Neural progenitor cell (in vitro differentiated cells): ENCODE results near the gene DHODH. TPM values are rescaled to one million over a fixed set of nuclear protein-coding genes. Genes with fewer than 3 reads are reported as not detected.
A peak's percentile ranks its signal among the peaks of the same experiment; 100 is the strongest.

Experiments used
- DNase-seq: peaks from one replicate; pipeline ENCODE4 v3.0.0-alpha.2; 2016; ENCODE audit warnings: low spot score
- H2AFZ ChIP-seq: fragments of 200-600 bp; sonication (generic); replicated peaks from 2 replicates; pipeline ENCODE4 v1.6.1; 2016; ENCODE audit warnings: antibody characterized with exemption
- H3F3A ChIP-seq: fragments of 200-600 bp; sonication (generic); 2 replicates; pipeline ENCODE4 v1.6.1; 2016; ENCODE audit warnings: antibody characterized with exemption, low read depth
- H3K27ac ChIP-seq: fragments of 200-600 bp; sonication (generic); 2 replicates; pipeline ENCODE4 v1.5.1; 2016; ENCODE audit warnings: mild to moderate bottlenecking
- H3K27me3 ChIP-seq: fragments of 200-600 bp; sonication (generic); 2 replicates; pipeline ENCODE4 v1.6.1; 2016; ENCODE audit warnings: mild to moderate bottlenecking, moderate library complexity
- H3K36me3 ChIP-seq: fragments of 200-600 bp; sonication (generic); 2 replicates; pipeline ENCODE4 v1.5.1; 2016
- H3K4me1 ChIP-seq: fragments of 200-600 bp; sonication (generic); 2 replicates; pipeline ENCODE4 v1.6.1; 2016; ENCODE audit warnings: mixed run types
- H3K4me2 ChIP-seq: fragments of 200-600 bp; sonication (generic); 2 replicates; pipeline ENCODE4 v1.6.1; 2016
- H3K4me3 ChIP-seq: fragments of 200-600 bp; sonication (generic); 2 replicates; pipeline ENCODE4 v1.5.1; 2016
- H3K79me2 ChIP-seq: fragments of 200-600 bp; sonication (generic); 2 replicates; pipeline ENCODE4 v1.6.1; 2016; ENCODE audit warnings: low read depth
- H3K9ac ChIP-seq: fragments of 200-600 bp; sonication (generic); 2 replicates; pipeline ENCODE4 v1.6.1; 2016
- H3K9me3 ChIP-seq: fragments of 200-600 bp; sonication (generic); 2 replicates; pipeline ENCODE4 v1.5.1; 2016; ENCODE audit warnings: low read depth
- H4K20me1 ChIP-seq: fragments of 200-600 bp; sonication (generic); 2 replicates; pipeline ENCODE4 v1.6.1; 2016; ENCODE audit warnings: low read depth
- H3K27ac Mint-ChIP-seq: 3 replicates; pipeline ENCODE4 v1.8.0; 2021; ENCODE audit warnings: mixed read lengths
- H3K27me3 Mint-ChIP-seq: 2 replicates; pipeline ENCODE4 v1.8.0; 2022; ENCODE audit warnings: low read depth, mild to moderate bottlenecking, inconsistent platforms, moderate library complexity, mixed read lengths; ENCODE audit not compliant: insufficient read depth
- H3K36me3 Mint-ChIP-seq: 3 replicates; pipeline ENCODE4 v1.8.0; 2021; ENCODE audit warnings: mixed read lengths
- H3K4me1 Mint-ChIP-seq: 3 replicates; pipeline ENCODE4 v1.8.0; 2021; ENCODE audit warnings: mixed read lengths
- H3K4me3 Mint-ChIP-seq: 3 replicates; pipeline ENCODE4 v1.8.0; 2021; ENCODE audit warnings: mild to moderate bottlenecking, moderate library complexity, mixed read lengths
- H3K9me3 Mint-ChIP-seq: 3 replicates; pipeline ENCODE4 v1.8.0; 2020; ENCODE audit warnings: mixed read lengths
- CTCF ChIP-seq: fragments of 200-600 bp; sonication (generic); IDR thresholded peaks from 2 replicates; pipeline ENCODE4 v1.5.1; 2017; ENCODE audit warnings: antibody characterized with exemption, mild to moderate bottlenecking
- EZH2 ChIP-seq: fragments of 200-600 bp; sonication (generic); IDR thresholded peaks from 2 replicates; pipeline ENCODE4 v1.6.1; 2017; ENCODE audit warnings: antibody characterized with exemption, mild to moderate bottlenecking, moderate library complexity
- EZH2phosphoT487 ChIP-seq: fragments of 200-600 bp; sonication (generic); IDR thresholded peaks from 2 replicates; pipeline ENCODE4 v1.6.1; 2017; ENCODE audit warnings: antibody characterized with exemption
- total RNA-seq: library from RNA; depleted of rRNA; stranded (reverse); fragments of >200 nt; gene quantifications from 2 replicates; pipeline ENCODE4 v1.2.3, GENCODE V29; 2015; ENCODE audit warnings: low replicate concordance

DHODH gene
- total RNA-seq, 1 donor from 2014 or later = 7.2 TPM

GRCh38 chr16:71965223-71965622 lies 43.3 kb upstream of the DHODH start:
- Mint-ChIP-seq H3K27me3 (peaks cover 2% of the 10 kb centered on the region), H3K9me3 (no peaks in the 10 kb centered on the region)
- no peaks in the 10 kb centered on the region for H3K79me2 ChIP-seq

DNA sequence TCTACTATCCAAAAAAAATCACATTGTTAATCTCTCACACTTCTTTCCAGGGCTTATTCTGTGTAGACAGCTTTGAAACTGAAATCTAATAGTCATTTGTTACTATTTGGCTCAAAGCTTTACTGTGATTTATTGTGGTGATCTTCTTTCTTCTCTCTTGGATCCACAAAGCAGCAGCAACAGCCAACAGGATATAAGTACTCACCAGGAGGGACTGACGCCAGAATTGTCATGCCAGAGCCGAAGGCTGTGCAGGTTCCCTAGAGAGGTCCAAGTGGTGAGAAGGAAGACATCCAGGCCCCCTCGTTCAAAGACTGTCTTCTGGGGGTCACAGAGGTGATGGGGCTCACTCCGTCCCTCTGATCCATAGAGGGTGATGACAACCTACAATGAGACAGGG lies 41.6 kb upstream of the DHODH start:
- TF ChIP-seq EZH2phosphoT487 (no peak), EZH2 (no peak), CTCF (no peak)
- Histone ChIP-seq H3K27ac (no peak overlapping the region), H3F3A (no peaks in the 10 kb centered on the region), H4K20me1 (no peaks in the 10 kb centered on the region), H3K9me3 (no peaks in the 10 kb centered on the region), H3K4me1 (no peaks in the 10 kb centered on the region), H3K4me3 (no peak overlapping the region), H2AFZ (no peak overlapping the region), H3K79me2 (no peaks in the 10 kb centered on the region), H3K36me3 (no peaks in the 10 kb centered on the region), H3K27me3 (no peaks in the 10 kb centered on the region), H3K9ac (no peak overlapping the region), H3K4me2 (no peak overlapping the region)
- no peak for DNase-seq
- H3K4me3 Mint-ChIP-seq = no peak overlapping the region
- H3K36me3 Mint-ChIP-seq = no peaks in the 10 kb centered on the region
- peak overlapping the region; percentile 54 for H3K27ac Mint-ChIP-seq
- H3K9me3 Mint-ChIP-seq = no peaks in the 10 kb centered on the region
- H3K27me3 Mint-ChIP-seq = peaks cover 2% of the 10 kb centered on the region
- H3K4me1 Mint-ChIP-seq = no peaks in the 10 kb centered on the region

More at GRCh38 chr16:71965223-71965622, 43.3 kb upstream of the DHODH start:
- no peak overlapping the region for H3K27ac Mint-ChIP-seq
- Histone ChIP-seq H3K27me3 (no peaks in the 10 kb centered on the region), H3K4me2 (no peak overlapping the region), H4K20me1 (no peaks in the 10 kb centered on the region), H3K36me3 (no peaks in the 10 kb centered on the region), H3K27ac (no peak overlapping the region), H3K9me3 (no peaks in the 10 kb centered on the region), H3F3A (no peaks in the 10 kb centered on the region), H3K9ac (no peak overlapping the region), H2AFZ (no peak overlapping the region), H3K4me1 (no peaks in the 10 kb centered on the region), H3K4me3 (no peak overlapping the region)
- DNase-seq = no peak
- H3K4me1 Mint-ChIP-seq = no peaks in the 10 kb centered on the region
- TF ChIP-seq EZH2 = no peak
- TF ChIP-seq CTCF = no peak
- no peak for TF ChIP-seq EZH2phosphoT487
- H3K4me3 Mint-ChIP-seq = no peak overlapping the region
- H3K36me3 Mint-ChIP-seq = no peaks in the 10 kb centered on the region

DNA sequence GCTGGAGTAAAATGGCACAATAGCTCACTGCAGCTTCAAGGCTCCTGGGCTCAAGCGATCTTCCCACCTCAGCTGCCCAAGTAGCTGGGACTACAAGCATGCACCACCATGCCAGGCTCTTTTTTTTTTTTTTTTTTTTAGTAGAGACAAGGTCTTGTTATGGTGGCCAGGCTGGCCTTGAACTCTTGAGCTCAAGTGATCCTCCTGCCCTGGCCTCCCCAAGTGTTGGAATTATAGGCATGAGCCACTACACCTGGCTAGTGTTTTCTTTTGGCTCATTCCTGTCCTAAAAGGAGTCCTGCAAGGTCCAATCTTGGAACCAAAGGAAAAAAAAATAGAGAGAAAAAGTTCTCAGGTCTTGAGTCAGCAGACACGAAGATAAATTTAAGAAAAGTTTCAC lies 39.2 kb upstream of the DHODH start:
- H3K9me3 ChIP-seq = no peaks in the 10 kb centered on the region
- H3K27ac Mint-ChIP-seq = no peak overlapping the region
- no peak overlapping the region for H3K4me3 Mint-ChIP-seq
- H2AFZ ChIP-seq = no peak overlapping the region
- no peaks in the 10 kb centered on the region for H3K79me2 ChIP-seq
- no peaks in the 10 kb centered on the region for H3K9me3 Mint-ChIP-seq
- peaks cover 2% of the 10 kb centered on the region for H3K27me3 Mint-ChIP-seq
- no peaks in the 10 kb centered on the region for H3K36me3 Mint-ChIP-seq
- H3K4me1 Mint-ChIP-seq = no peaks in the 10 kb centered on the region
- H3K27ac ChIP-seq = no peak overlapping the region
- H3K4me2 ChIP-seq = no peak overlapping the region
- H3K4me3 ChIP-seq = no peak overlapping the region
- H3K36me3 ChIP-seq = no peaks in the 10 kb centered on the region
- no peaks in the 10 kb centered on the region for H3F3A ChIP-seq
- DNase-seq = no peak
- H4K20me1 ChIP-seq = no peaks in the 10 kb centered on the region
- H3K27me3 ChIP-seq = no peaks in the 10 kb centered on the region
- TF ChIP-seq CTCF (no peak), EZH2 (no peak), EZH2phosphoT487 (no peak)
- no peaks in the 10 kb centered on the region for H3K4me1 ChIP-seq
- H3K9ac ChIP-seq = no peak overlapping the region
